ENCODE measurements around the gene NDUFAF8.

The NDUFAF8 gene

DNA sequence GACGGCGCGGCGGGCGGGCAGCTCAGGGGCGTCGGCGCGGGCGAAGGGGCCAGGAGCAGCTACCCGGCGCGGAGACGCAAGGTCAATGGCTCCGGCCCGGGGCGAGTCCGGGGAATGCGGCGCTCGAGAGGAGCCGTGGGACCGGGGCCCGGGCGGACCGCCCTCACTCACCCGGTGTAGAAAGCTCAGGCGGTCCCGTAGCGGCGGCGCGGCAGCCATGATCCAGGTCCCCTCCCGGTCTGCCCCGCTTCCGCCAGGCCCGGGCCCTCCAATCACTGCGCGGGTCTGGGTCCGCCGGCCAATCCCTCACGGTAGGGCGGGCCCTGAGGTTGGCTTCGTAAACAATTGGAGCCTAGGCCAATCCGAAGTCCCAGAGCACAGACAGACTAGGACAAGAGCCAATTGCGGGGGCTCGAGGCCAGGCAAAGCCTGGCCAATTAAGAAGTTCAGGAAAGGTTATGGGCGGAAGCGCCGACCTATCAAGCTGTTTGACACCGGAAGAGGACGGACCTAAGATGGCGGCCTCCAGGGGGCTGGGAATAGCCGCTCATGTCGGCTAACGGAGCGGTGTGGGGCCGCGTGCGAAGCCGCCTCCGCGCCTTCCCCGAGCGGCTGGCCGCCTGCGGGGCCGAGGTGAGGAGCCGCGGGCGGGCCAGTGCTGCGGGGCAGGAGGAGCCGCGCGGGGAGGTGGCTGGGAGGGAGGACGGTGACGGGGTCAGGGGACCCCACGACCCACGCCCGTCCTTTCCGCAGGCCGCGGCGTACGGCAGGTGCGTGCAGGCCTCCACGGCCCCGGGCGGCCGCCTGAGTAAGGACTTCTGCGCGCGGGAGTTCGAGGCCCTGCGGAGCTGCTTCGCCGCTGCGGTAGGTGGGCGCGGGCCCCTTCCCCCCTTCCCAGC lies at the start of gene NDUFAF8, which contains the start of gene TEPSIN:
Gene NDUFAF8 (plus strand): TSS at position 504 of the 899 bp plus-strand sequence. CDS start 46 bp downstream, at position 550.
Gene TEPSIN (minus strand): TSS at position 241 of the 899 bp plus-strand sequence. CDS start 22 bp downstream, at position 219.
- DNase-seq (ENCODE audit: low read depth in 2 of 3, low spot score in 1 of 3), result peak; percentile 93 to 94 (median 94)

DNA sequence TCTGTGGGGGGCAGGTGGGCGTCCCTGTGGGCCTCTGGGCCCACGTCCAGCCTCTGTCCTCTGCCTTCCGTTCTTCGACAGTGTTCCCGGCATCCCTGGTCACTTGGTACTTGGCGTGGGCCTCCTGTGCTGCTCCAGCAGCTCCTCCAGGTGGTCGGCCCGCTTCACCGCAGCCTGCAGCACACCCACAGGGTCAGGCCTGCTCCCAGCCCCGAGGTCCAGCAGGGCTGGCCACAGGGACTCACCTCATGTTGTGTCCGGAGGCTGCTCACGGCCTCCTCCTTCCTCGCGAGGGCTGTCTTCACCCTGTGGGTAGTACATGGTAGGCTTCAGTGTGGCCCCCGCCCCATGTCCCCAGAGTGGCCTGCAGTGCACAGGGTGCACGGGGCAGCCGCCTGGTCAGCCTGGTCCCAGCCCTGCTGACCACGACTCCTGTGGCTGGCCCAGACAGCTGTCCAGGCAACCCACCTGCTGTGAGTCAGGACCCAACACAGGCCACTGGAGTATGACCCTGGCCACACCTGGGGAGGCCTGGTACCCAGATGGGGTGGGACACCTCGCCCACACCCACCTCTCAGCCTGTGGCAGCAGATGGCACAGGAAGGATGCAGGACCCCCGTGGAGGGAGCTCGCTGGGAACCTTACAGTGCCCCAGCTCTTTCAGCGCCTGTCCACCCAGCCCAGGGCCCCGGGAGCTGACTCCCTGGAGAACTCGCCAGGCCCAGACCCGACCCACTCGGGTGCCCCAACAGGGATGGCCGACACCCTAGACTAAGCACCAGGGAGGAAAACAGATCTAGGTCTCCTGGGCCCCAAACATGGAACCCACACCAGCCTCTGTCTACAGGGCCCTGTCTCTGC lies 49.2 kb upstream of the NDUFAF8 start:
- no peak for DNase-seq (ENCODE audit: low read depth in 2 of 3, low spot score in 1 of 3)

GRCh38 chr17:81190591-81190990 lies 48.5 kb upstream of the NDUFAF8 start:
- no peak for DNase-seq (ENCODE audit: low read depth in 2 of 3, low spot score in 1 of 3)

DNA sequence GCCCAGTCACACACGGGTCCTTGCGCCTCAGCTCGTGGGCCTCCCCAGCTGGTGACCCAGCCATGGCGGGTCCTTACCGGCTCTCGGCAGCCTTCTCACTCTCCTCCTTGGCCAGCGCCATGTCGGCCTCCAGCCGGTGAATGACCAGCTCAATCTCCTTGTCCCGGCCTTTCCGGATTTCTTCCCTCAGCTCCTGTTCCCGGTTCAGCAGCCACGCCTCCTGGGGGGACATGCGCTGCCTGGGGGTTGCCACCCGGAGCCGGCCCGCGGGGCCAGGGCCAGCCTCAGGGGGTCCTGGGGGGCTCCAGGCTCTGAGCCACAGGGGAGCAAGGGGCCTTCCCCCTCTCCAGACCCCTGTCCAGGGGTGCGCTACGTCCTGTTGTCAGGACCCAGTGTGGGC lies 48.0 kb upstream of the NDUFAF8 start:
- DNase-seq (ENCODE audit: low read depth in 2 of 3, low spot score in 1 of 3), result no peak

DNA sequence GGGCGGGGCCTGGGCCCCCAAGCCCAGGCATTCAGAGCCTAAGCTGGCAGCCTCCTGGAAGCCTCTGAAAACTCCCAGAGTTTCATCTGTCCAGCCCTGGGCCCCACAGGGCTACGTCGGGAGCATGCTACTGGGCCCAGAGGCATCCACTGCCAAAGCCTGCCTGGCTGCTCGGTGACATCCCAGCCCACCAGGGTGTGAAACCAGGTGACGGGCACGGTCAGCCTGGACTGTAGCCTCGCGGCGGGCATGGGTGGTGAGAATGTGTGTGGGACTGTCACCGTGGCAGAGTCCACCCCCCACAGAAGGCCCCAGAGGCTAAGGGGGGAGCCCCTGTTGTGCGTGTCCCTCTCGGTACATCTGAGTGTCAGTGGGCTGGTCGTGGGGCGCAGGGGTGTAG lies 47.5 kb upstream of the NDUFAF8 start:
- no peak for DNase-seq (ENCODE audit: low read depth in 2 of 3, low spot score in 1 of 3)

- no peak for DNase-seq (ENCODE audit: low read depth in 2 of 3, low spot score in 1 of 3)
Measured at GRCh38 chr17:81192386-81193050, 46.6 kb upstream of the NDUFAF8 start.

- DNase-seq (ENCODE audit: low read depth in 2 of 3, low spot score in 1 of 3), result no peak
Measured at GRCh38 chr17:81193051-81193410, 46.1 kb upstream of the NDUFAF8 start.

- no peak for DNase-seq (ENCODE audit: low read depth in 2 of 3, low spot score in 1 of 3)
Measured at GRCh38 chr17:81193470-81194224, 45.5 kb upstream of the NDUFAF8 start.

DNA sequence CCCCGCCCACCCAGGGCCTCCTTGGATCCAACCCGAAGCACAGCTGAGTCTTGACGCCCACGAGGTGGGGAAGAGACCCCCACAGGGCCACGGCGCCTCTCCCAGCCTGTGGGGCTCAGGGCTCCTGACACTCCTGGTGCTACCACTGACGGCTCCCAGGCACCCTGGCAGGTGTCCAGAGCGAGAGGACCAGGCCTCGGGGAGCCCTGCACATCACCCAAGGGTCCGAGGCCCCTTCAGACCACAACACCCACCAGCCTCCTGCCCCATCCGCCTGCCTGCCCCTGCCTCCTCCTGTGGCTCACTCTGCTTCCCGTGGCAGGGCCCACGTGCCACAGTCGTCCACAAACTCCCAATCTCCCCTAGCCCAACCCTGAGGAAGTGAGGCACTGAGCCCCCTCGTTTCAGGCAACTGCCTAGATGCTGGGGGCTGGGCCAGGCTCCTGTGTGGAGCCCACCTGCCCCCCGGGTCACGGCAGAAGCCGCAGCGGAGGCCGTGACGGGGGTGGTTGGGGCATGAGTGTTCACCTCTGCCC lies 44.8 kb upstream of the NDUFAF8 start:
- DNase-seq (ENCODE audit: low read depth in 2 of 3, low spot score in 1 of 3), result no peak

- DNase-seq (ENCODE audit: low read depth in 2 of 3, low spot score in 1 of 3), result no peak
Measured at GRCh38 chr17:81194941-81195901, 43.9 kb upstream of the NDUFAF8 start.

DNA sequence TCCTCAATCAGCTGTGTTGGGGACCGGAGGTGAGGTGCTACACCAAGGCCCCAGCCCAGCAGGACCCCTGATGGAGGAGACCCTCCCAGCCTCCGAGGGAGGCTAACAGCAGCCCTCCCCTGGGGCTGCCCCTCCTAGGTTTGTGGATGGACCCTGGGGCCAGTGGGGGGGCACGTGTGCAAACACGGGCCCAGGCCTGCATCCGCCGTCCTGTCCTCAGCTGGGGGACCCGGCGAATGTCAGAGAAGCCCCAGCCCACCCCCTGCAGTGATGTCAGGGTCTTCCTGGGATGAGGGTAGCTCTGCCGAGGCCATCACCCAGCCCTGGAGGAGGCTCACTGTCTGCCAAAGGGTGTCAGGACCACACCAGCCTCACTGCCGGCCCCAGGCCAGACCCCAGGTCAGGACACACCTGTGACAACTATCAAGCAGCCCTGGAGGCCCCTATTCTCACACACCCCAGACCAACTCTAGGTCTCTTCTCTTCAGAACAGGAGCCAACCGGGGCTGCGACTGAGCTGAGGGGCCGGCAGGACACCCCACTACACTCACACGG lies 43.1 kb upstream of the NDUFAF8 start:
- DNase-seq (ENCODE audit: low read depth in 2 of 3, low spot score in 1 of 3), result no peak

DNA sequence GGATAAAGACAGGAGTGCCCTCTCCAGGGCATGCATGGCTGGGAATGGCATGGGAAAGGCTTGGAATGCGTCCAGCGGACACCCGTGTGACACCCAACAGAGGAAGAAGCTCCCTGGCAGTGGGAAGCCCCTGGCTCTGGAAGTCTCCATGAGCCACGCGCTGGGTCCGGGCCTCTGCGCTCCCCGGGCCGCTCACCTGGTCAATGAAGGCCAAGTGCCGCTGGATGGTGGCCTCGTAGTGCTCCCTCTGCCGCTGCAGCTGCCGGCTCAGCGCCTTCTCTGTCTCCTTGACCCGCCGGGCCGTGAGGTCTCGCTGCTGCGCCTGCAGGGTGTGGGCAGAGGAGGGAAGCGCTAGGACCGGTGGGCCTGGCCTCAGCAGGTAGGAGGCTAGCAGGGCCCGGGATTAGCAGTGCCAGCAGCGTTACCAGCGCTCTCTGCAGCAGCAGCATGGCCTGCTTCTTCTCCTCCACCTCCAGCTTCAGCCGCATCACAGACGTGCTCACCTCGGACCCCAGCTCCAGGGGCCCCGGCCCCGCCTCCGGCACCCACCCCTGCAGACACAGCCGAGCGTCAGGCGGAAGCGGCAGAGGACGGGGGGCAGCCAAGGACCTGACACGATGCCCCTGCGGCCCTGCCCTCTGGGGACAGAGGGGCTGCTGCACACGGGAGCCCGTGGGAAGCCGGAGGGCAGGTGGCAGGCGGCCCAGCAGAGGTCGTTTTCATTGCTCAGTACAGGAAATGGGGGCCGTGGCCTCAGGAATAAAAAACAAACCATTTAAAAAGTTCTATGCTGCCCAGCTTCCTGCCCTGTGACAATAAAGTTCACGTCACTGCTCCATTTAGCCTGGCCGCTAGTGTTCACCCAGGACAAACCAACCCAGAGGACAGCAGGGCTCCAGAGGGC lies 42.4 kb upstream of the NDUFAF8 start:
- no peak for DNase-seq (ENCODE audit: low read depth in 2 of 3, low spot score in 1 of 3)

GRCh38 chr17:81197409-81197795 lies 41.7 kb upstream of the NDUFAF8 start:
- no peak for DNase-seq (ENCODE audit: low read depth in 2 of 3, low spot score in 1 of 3)

- DNase-seq (ENCODE audit: low read depth in 2 of 3, low spot score in 1 of 3), result no peak
Measured at GRCh38 chr17:81197831-81198490, 41.2 kb upstream of the NDUFAF8 start.

GRCh38 chr17:81198826-81199481 lies 40.2 kb upstream of the NDUFAF8 start:
- no peak for DNase-seq (ENCODE audit: low read depth in 2 of 3, low spot score in 1 of 3)

DNA sequence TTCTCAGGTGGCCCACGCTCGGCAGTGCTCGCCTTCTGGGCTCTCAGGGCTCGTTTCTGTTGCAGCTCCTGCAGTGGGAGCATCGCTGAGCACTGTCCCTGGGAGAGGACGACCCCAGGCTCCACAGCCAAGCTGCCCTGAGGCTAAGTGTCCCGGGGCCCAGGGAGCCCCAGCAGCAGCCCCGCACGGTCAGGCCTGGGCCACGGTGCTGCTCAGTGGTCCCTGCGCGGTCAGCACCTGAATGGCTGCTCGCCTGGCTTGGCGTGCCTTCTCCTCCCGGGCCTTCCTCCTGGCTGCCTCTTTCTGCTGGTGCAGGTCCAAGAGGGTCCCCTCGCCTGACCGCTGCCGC lies 39.7 kb upstream of the NDUFAF8 start:
- no peak for DNase-seq (ENCODE audit: low read depth in 2 of 3, low spot score in 1 of 3)

- no peak for DNase-seq (ENCODE audit: low read depth in 2 of 3, low spot score in 1 of 3)
Measured at GRCh38 chr17:81200201-81200600, 38.9 kb upstream of the NDUFAF8 start.
